GM18507 (cell line): ENCODE results near the gene AGPAT3.
"Not testable (repeated sequence)": the region's sequence is repeated elsewhere in the genome, so short reads cannot be mapped to it uniquely, and the experiment has no call there.

Experiments
- DNase-seq: peaks from one replicate; pipeline ENCODE4 v3.0.0; 2011; ENCODE audit warnings: low read depth; ENCODE audit not compliant: insufficient read length; ENCODE audit errors: extremely low spot score
- FAIRE-seq: peaks from 2 replicates; lab custom pipeline; 2011; peaks lifted over from hg19 to GRCh38; lab: Jason Lieb, UNC

AGPAT3 gene, protein sequence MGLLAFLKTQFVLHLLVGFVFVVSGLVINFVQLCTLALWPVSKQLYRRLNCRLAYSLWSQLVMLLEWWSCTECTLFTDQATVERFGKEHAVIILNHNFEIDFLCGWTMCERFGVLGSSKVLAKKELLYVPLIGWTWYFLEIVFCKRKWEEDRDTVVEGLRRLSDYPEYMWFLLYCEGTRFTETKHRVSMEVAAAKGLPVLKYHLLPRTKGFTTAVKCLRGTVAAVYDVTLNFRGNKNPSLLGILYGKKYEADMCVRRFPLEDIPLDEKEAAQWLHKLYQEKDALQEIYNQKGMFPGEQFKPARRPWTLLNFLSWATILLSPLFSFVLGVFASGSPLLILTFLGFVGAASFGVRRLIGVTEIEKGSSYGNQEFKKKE

DNA sequence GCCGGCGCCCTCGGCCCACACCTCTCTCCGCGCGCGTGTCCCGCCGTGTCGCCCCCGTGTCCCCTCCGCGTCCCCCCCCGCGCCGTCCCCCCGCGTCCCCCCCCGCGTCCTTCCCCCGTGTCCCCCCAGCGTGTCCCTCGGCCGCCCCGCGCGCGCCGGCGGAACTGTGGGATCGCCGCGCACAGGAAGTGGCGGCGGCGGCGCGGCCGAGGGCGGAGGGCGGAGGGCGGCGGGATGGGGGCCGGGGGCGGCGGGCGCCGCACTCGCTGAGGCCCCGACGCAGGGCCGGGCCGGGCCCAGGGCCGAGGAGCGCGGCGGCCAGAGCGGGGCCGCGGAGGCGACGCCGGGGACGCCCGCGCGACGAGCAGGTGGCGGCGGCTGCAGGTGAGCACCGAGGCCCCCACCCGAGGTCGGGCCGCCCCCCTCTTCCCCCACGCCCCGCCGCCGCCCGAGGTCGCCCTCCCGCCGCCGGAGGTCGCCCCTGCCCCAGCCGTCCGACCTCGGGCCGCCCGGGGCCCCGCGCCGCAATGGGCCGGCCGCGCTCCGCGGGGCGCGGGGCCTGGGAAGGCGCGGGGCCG lies at the start of gene AGPAT3:
AGPAT3 (plus strand) TSS at position 262 of the 578 bp plus-strand sequence. CDS start 94,459 bp downstream, outside the sequence.
- DNase-seq (no peak), FAIRE-seq (no peak)

DNA sequence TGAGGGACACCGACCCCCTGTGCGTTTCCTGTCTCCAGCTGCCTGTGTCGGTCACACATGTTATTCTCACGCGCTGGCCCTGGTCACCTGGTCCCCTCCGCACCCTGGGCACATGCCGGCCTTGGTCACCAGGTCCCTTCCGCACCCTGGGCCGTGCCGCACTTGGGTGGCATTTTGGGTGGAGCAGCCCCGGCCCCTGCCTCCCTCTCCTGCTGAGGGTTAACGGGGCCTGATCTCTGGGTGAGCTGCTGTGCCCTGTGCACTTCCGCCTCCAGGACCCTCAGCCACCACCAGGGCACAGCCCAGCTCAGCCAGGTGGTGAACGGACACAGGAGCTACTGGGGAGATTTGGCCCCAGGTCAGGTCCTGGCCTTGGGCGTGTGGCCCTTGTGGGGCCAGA lies 49.0 kb upstream of the AGPAT3 start:
- no peak for DNase-seq
- FAIRE-seq, result no peak

DNA sequence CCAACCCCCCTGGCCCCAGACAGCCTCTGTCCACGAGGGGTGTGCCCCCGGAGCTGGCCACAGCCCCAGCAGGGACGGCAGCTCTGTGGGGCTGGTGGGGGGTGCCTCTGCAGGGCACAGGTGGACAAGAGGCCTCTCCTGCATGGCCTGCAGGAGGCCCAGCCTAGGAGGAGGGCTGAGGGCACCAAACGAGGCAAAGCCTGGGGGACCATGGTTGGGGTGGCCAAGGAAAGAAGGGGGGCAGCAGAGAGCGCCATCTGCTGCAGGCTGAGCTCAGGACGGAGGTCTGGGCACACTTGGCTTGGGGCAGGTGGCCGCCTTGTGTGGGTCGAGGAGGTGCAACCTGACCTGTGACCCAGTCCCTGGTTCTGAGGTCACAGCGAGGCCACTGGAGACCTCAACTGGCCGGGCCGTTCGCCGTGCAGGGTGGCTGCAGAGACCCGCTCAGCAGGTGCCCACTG lies 48.4 kb upstream of the AGPAT3 start:
- DNase-seq (no peak), FAIRE-seq (no peak)

DNA sequence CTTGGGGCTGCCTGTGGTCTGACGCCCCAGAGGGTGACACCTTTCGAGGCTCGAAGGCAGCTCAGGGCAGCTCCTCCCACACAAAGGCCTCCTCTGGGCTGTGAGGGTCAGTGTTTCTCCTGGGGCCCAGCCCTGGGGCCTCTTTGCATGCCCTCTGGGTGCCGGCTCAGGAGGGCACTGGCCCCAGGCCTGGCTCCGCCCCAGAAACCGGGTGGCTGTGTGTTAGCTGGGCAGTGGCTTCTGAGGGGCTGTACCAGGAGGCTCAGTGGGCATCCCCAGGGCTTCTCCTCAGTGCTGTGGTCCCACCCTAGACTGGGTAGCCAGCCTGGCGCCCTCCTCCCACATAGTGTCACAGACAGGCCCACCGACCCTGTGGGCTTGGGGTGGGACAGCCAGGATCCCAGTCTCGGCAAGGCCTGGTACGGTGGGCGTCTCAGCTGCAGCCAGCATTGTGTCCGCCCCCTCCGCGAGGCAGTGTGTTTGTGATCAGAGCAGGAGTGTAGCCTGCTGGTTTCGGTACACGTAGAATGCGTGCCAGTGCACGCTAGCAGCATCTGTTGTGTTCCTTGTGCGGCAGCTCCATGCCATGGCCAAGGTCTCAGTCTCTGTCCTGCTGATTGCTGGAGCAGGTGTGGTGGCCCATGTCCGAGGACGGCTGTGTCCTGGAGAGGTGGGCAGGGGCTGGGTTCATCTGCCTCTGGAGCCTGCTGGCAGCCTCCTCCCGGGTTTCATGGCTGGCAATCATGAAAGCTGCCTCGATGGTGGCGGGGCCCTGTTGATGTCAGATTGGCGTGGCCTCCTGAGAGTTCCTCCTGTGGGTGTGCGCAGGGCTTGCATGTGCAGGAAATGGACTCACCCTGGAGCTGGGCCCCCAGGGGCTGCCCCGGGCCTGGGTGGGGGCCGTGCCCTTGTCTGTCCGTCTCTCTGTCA lies 47.6 kb upstream of the AGPAT3 start:
- DNase-seq, result no peak
- no peak for FAIRE-seq

DNA sequence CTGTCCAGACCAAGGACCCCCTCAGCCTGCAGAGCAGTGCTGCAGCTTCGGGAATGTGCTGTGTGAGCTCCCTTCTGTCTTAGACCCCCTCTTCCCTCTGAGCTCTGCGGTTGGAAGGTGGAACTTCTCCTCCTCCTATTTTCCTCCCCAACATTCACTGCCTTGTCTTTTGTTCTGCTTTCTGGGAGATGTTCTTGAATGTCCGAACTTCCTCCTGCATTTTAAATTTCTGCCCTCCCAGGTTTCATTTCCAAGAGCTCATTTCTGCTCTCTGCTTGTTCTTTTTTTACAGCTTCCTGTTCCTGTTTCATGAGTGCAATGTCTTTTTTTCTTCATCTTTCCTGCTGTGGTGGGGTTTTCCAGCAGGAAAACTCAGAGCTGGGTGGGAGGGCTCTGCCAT lies 46.3 kb upstream of the AGPAT3 start:
- DNase-seq (no peak), FAIRE-seq (no peak)

DNA sequence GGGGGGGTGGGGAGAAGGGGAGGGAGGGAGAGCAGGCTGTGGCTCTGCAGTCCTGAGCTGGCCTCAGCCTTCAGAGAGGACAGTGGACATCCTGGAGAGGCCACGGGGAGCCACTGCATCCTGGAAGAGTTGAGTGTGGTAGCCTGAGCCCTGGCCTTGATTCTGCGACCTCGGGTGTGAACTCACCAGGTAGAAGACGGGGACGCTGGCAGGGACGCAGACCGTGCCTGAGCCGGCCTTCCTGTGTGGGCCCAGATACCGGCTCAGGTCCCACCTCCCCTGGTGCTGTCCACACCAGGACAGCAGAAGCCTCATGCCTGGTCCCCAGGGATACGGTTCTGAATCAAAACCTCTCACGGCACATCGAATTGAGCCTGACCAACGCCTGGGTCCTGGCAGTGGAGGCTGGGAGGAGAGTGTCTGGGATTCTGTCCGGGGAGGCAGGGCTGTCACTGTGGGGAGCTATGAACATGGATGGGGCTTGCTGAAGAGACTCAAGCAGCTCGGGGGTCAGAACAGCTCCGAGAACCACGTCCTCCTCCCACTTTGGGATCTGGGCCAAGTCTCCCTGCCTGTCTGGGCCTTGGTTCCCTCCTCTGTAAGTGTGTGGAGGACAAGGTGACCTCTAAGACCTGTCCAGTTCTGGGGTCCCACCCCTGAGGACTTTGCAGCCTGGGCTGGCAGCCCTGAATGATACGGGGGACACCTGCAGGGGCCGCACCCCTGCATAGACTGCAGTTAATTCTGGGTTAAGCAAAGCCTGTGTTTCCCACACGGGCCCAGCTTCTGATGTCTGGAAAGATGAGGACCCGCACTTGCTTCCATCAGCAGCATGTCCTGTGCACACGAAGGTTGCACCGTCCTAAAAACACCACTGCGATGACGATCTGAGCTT lies 45.3 kb upstream of the AGPAT3 start:
- FAIRE-seq, result no peak

DNA sequence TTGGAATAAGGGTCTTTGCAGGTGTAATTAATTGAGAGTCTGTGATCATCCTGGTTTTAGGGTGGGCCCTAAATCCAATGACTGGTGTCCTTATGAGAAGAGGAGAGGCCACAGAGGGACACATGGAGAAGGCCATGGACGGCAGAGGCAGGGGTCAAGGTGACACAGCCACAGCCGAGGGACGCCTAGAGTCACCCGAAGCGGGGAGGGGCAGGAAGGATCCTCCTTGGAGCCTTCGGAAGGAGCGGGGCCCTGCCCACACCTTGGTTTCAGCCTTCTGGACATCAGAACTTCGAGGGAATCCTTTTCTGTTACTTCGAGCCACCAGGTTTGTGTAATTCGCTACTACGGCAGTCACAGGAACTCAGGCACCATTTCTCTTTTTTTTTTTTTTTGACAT lies 44.6 kb upstream of the AGPAT3 start:
- no peak for DNase-seq
- FAIRE-seq, result no peak

More for the DNA sequence above, 45.3 kb upstream of the AGPAT3 start:
- no peak for DNase-seq

DNA sequence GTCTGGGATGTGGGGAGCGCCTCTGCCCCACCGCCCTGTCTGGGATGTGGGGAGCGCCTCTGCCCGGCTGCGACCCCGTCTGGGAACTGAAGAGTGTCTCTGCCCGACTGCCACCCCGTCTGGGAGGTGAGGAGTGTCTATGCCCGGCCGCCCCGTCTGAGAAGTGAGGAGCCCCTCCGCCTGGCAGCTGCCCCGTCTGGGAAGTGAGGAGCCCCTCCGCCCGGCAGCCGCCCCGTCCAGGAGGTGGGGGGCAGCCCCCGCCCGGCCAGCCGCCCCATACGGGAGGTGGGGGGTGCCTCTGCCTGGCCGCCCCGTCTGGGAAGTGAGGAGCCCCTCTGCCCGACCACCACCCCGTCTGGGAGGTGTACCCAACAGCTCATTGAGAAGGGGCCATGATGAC lies 42.9 kb upstream of the AGPAT3 start:
- DNase-seq, FAIRE-seq: not testable (repeated sequence)

DNA sequence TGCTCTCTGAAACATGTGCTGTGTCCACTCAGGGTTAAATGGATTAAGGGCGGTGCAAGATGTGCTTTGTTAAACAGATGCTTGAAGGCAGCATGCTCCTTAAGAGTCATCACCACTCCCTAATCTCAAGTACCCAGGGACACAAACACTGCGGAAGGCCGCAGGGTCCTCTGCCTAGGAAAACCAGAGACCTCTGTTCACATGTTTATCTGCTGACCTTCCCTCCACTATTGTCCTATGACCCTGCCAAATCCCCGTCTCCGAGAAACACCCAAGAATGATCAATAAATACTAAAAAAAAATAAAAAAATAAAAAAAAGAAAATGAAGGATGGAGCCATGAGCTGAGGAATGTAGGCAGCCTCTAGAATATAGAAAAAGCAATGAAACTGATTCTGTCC lies 42.3 kb upstream of the AGPAT3 start:
- DNase-seq, result not testable (repeated sequence)
- peak; percentile 42 for FAIRE-seq

DNA sequence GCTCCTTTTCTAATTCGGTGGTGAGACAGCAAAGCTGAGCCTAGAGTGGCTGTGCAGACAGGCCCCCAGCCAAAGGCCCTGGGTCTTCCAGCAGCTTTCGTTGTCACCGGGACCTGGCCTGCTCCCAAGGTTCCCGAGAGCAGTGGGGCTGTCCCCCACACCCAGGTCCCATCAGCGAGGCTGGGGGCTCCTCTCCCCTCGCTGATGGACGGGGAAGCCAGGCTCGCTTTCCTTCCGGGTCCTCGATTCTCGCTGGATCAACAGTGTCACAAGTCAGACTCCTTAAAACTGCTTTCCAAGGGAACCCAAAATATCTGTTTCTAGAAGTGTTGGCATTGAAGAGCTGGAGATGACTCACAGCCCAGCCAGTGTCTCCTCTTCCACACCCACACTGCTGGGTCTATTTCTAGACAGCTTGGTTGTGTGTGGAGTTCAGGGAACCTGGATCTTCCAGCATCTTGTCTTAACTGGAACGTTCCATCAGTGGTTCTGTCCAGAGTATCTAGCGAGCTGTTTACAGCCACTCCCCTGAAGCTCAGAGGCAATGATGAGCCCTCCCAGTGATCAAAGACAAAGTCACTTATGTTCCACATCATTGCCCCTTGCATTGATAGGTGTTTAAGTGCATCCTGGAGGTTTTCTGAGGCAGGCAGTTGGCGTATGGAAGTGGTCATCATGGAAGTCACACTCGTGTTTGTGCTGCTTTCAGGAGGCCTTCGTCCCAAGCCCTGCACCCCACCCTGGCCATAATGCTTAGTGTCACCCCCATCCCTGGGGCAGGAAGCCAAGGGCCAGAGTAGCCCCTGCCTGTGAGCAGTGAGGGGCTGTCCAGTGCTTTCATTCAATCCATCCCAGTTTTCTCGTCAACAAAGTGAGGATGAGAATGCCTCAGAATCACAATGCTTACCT lies 40.4 kb upstream of the AGPAT3 start:
- DNase-seq, result no peak
- FAIRE-seq, result no peak

DNA sequence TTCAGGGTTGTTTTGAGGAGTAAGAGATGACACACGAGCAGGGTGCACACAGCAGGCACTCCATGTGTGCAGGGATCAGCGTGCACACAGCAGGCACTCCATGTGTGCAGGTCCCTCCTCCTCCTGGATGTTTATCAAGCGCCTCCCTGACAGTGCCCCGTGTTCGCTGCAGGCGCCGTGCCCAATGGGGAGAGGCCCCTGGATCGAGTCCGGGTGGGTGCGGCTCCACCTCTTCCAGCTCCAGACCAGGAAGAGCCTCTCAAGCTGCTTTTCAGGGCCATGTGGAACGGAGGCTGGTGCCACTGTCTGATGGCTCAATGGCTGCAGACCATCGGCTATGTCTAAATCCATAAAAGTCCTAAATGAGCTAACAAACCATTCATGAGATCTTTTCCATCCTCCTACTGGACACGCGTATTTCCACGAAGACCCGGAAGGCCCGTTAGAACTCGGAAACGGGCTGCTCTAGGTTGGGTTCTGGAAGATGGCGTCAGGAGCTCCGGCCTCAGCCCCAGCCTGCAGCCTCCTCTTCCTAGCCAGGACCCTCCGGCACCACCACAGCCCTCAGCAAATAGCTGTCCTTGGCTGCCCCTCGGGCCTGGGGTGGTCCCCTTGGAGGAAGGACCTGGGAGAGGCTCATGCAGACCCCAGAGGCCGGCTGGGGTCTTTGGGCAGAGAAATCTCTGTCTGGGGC lies 39.6 kb upstream of the AGPAT3 start:
- FAIRE-seq (no peak), DNase-seq (no peak)

DNA sequence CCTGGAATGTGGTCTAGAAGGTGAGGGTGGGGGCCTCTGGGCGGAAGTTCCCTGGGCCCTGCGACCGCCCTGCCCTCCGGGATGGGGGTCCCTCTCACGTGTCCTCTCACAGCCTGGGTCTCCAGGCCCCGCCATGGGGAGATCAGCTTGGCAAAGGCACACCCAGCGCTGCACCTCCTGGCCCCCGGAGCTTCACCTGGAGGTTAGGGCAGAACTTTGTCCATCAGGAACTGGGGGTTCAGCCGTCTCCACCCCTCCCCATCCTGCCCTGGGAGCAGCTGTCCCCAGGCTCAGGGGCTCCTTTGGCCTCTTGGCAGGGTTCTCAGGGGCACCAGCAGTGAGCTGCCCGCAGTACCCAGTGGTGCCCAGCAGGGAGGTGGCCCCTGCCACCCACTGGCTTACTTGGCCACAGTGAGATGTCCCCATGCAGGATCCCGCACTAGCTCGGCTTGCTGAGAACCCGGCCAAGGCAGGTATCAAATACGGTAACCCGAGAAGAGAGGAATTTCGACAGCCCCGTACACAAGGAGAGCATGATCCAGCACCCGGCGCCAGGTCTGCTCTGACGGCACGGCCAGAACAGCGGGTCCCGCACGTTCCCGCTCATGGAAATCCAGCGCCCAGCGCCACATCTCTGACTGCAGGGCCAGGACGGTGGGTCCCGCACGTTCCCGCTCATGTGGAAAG lies 38.9 kb upstream of the AGPAT3 start:
- no peak for FAIRE-seq
- no peak for DNase-seq

DNA sequence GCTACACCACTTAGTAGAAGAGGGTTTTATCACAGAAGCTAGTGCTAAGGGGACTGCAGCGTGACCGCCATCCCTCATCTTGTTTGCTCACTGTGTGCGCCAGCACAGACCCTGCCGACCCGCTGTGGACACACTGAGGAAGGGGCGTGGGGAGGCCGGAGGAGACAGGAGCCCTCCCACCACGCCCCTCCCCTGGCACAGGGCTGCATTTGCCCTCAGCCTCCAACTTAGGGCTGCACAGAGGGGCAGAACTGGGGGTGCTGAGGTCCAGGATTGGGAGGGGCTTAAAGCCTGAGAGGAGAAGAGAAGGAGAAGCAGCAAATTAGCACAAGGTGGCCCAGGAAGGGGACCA lies 38.4 kb upstream of the AGPAT3 start:
- no peak for FAIRE-seq

DNA sequence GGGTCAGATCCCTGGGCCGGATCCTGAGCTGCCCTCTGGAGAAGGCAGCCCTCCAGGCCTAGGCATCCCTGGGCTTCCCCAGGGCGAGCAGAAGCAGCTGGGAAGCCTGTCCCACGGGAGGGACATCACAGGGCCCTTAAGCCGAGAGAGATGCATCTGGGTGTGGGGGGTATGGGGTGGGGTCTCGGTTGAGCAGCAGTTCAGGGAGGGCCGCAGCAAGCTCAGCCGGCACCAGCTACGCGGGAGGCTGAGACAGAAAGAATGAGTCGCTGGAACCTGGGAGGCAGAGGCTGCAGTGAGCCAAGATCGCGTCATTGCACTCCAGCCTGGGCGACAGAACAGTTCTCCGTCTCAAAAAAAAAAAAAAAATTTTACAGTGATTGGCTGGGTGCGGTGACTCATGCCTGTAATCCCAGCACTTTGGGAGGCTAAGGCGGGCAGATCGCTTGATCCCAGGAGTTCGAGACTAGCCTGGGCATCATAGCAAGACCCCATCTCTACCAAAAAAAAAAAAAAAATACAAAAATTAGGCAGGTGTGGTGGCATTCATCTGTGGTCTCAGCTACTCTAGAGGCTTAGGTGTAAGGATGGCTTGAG lies 37.9 kb upstream of the AGPAT3 start:
- no peak for DNase-seq
- no peak for FAIRE-seq

More for the DNA sequence above, 38.4 kb upstream of the AGPAT3 start:
- no peak for DNase-seq

DNA sequence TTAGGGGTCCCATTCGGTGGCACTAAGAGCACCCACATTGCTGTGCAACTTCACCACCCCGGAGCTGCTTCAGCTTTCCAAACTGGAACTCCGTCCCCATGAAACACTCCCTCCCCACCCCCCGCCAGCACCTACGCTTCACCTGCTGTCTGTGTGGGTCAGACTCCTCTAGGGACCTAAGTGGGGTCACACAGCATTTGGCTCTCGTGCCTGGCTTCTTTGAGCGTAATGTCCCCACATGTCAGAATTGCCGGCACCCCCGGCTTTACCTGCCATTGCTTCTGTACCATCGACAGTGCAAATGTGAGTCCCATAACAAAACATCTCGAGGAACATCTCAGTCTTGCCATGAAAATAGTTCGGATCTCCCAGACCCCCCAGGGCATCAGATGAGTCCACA lies 35.9 kb upstream of the AGPAT3 start:
- no peak for FAIRE-seq
- no peak for DNase-seq

DNA sequence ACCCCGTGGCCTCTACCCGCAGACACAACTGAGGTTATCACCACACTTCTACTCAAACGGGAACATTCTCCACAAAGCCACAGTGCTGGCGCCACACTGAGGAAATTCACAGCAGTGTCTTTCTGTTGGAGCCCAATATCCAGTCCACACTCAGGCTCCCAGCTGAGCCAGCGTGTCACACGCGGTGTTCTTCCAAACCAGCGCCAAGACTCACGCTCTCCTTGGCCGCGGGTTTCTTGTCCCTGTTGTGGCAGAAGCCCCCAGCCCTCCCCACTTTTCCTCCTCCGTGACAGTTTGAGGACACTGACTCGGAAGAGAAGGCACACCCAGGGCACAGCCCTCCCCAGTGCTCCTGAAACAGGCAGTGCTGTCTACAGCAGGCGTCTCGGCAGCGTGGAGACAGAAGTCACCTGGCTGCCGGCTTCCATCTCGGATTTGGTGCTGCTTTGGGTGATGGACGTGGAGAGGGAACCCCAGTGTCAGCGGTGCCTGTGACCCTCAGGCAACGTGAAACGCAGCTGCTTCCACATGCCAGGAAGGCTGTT lies 35.4 kb upstream of the AGPAT3 start:
- no peak for FAIRE-seq

DNA sequence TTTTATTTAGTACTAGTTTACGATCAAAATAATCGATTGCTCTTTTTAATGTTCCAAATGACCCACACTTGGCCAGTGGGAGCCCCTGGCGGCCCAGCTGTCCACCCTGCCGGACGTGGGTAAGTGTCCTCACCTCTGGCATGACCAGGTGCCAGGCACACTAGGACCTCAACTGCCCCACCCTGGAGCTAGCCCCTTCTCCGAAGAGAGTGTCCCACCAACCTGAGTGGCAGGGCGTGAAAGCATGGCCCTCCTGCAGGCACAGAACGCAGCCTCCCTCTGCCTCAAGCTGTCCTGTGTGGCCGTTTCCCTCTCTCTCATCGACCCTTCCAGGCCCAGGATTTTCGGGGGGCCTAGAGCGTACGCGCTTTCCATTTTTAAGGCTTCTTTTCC lies 32.9 kb upstream of the AGPAT3 start:
- FAIRE-seq (no peak), DNase-seq (no peak)

More for the DNA sequence above, 35.4 kb upstream of the AGPAT3 start:
- no peak for DNase-seq
